HG03025 (cell line): ENCODE measurements around the gene STARD3.

Experiments
- ATAC-seq: cut with Tn5 transposase; IDR thresholded peaks from one replicate; pipeline ENCODE4 v1.9.1; 2021; ENCODE audit warnings: mild to moderate bottlenecking, moderate library complexity; ENCODE audit not compliant: unreplicated experiment, low FRiP score

The STARD3 gene

GRCh38 chr17:39634384-39634871 lies 2.5 kb upstream of the STARD3 start:
- no peak for ATAC-seq

- no peak for ATAC-seq
Measured at GRCh38 chr17:39635614-39636176, 1.2 kb upstream of the STARD3 start.

- no peak for ATAC-seq
Measured at GRCh38 chr17:39636587-39636926, 387 bp upstream of the STARD3 start.

- ATAC-seq: no peak
Measured at GRCh38 chr17:39638317-39638716, 1.4 kb downstream of the STARD3 start.

- ATAC-seq: no peak
Measured at GRCh38 chr17:39639043-39639442, 2.1 kb downstream of the STARD3 start.

- no peak for ATAC-seq
Measured at GRCh38 chr17:39639566-39640458, 2.9 kb downstream of the STARD3 start.

GRCh38 chr17:39640591-39641031 lies 3.7 kb downstream of the STARD3 start:
- no peak for ATAC-seq

- no peak for ATAC-seq
Measured at GRCh38 chr17:39641097-39641496, 4.2 kb downstream of the STARD3 start.

GRCh38 chr17:39641883-39642282 lies 4.9 kb downstream of the STARD3 start:
- no peak for ATAC-seq

- ATAC-seq: no peak
Measured at GRCh38 chr17:39642291-39643074, 5.5 kb downstream of the STARD3 start.

GRCh38 chr17:39643271-39643670 lies 6.3 kb downstream of the STARD3 start:
- ATAC-seq: no peak

GRCh38 chr17:39647256-39647655 lies 10.3 kb downstream of the STARD3 start:
- no peak for ATAC-seq

- no peak for ATAC-seq
Measured at GRCh38 chr17:39648616-39649366, 11.8 kb downstream of the STARD3 start.

GRCh38 chr17:39650121-39650579 lies 13.2 kb downstream of the STARD3 start:
- no peak for ATAC-seq

- ATAC-seq: no peak
Measured at GRCh38 chr17:39651923-39652586, 15.1 kb downstream of the STARD3 start.

- no peak for ATAC-seq
Measured at GRCh38 chr17:39652587-39653315, 15.8 kb downstream of the STARD3 start.

- ATAC-seq: no peak
Measured at GRCh38 chr17:39653316-39653661, 16.3 kb downstream of the STARD3 start.

- ATAC-seq: no peak
Measured at GRCh38 chr17:39653662-39654331, 16.9 kb downstream of the STARD3 start.

- no peak for ATAC-seq
Measured at GRCh38 chr17:39655105-39655504, 18.2 kb downstream of the STARD3 start.
